ENCODE measurements around the gene GTPBP4.
"Not testable (repeated sequence)": the region's sequence is repeated elsewhere in the genome, so short reads cannot be mapped to it uniquely, and the experiment has no call there.

Gene GTPBP4

GRCh38 chr10:992871-993270, 4.6 kb downstream of the GTPBP4 start:
- no peak for DNase-seq

- no peak for DNase-seq
Observed at GRCh38 chr10:994836-995558, 6.8 kb downstream of the GTPBP4 start.

GRCh38 chr10:995559-995926, 7.3 kb downstream of the GTPBP4 start:
- DNase-seq: no peak

- no peak for DNase-seq
Observed at GRCh38 chr10:996031-996430, 7.8 kb downstream of the GTPBP4 start.

- DNase-seq: no peak
Observed at GRCh38 chr10:997266-998022, 9.2 kb downstream of the GTPBP4 start.

- DNase-seq: no peak
Observed at GRCh38 chr10:1002425-1003006, 14.3 kb downstream of the GTPBP4 start.

GRCh38 chr10:1003884-1004670, 15.8 kb downstream of the GTPBP4 start:
- no peak for DNase-seq

- DNase-seq: no peak
Observed at GRCh38 chr10:1006573-1006972, 18.3 kb downstream of the GTPBP4 start.

GRCh38 chr10:1007583-1007982, 19.3 kb downstream of the GTPBP4 start:
- DNase-seq: no peak

GRCh38 chr10:1009071-1009494, 20.8 kb downstream of the GTPBP4 start:
- DNase-seq: no peak

- not testable (repeated sequence) for DNase-seq
Observed at GRCh38 chr10:1009947-1010346, 21.7 kb downstream of the GTPBP4 start.

- no peak for DNase-seq
Observed at GRCh38 chr10:1010703-1011102, 22.5 kb downstream of the GTPBP4 start.

GRCh38 chr10:1011696-1012095, 23.5 kb downstream of the GTPBP4 start:
- DNase-seq: no peak

GRCh38 chr10:1015688-1016087, 27.5 kb downstream of the GTPBP4 start:
- no peak for DNase-seq

GRCh38 chr10:1019362-1019761, 31.1 kb downstream of the GTPBP4 start:
- no peak for DNase-seq

GRCh38 chr10:1020460-1020859, 32.2 kb downstream of the GTPBP4 start:
- no peak for DNase-seq

- no peak for DNase-seq
Observed at GRCh38 chr10:1020958-1021357, 32.7 kb downstream of the GTPBP4 start.

- DNase-seq: no peak
Observed at GRCh38 chr10:1022413-1022812, 34.2 kb downstream of the GTPBP4 start.

GRCh38 chr10:1024103-1024502, 35.9 kb downstream of the GTPBP4 start:
- no peak for DNase-seq

GRCh38 chr10:1025683-1026082, 37.4 kb downstream of the GTPBP4 start, which contains the start of gene IDI2:
IDI2 (minus strand) TSS chr10:1025859; CDS start chr10:1024723, 1,136 bp downstream.
- DNase-seq: no peak

GRCh38 chr10:1026578-1026977, 38.3 kb downstream of the GTPBP4 start:
- DNase-seq: no peak

GRCh38 chr10:1029838-1030237, 41.6 kb downstream of the GTPBP4 start:
- no peak for DNase-seq

GRCh38 chr10:1033601-1034000, 45.4 kb downstream of the GTPBP4 start:
- no peak for DNase-seq

All from stimulated activated CD4-positive, alpha-beta T cell treated with anti-CD3 and anti-CD28 coated beads, Interleukin-4, amount 100 ng/mL, for 4 hours (primary cell).